Measurements from ENCODE around the gene PFDN1.
"Not testable (repeated sequence)": the region's sequence is repeated elsewhere in the genome, so short reads cannot be mapped to it uniquely, and the experiment has no call there.

Gene PFDN1

GRCh38 chr5:140302786-140303639, at the start of gene PFDN1:
TSS of gene PFDN1 (minus strand) at chr5:140303101. CDS start at chr5:140303073, 28 bp downstream.
- peak; percentile 95 to 98 for DNase-seq

- peak; percentile 36 to 77 for DNase-seq
These were observed 48.9 kb upstream of the PFDN1 start for GRCh38 chr5:140351609-140352334.

- DNase-seq, result no peak
These were observed 46.3 kb upstream of the PFDN1 start for GRCh38 chr5:140349244-140349643.

GRCh38 chr5:140348104-140348503, 45.2 kb upstream of the PFDN1 start:
- no peak for DNase-seq

GRCh38 chr5:140347360-140347759, 44.5 kb upstream of the PFDN1 start:
- no peak for DNase-seq

GRCh38 chr5:140346348-140347221, 43.7 kb upstream of the PFDN1 start, which contains the start of gene HBEGF:
TSS of gene HBEGF (minus strand) at chr5:140346603. CDS start at chr5:140346328, 275 bp downstream.
- DNase-seq, result peak; percentile 69 to 83

- peak; percentile 25 to 56 for DNase-seq
These were observed 43.0 kb upstream of the PFDN1 start for GRCh38 chr5:140345919-140346347.

- DNase-seq, result peak in 1 of 2 experiments; percentile 28
These were observed 42.0 kb upstream of the PFDN1 start for GRCh38 chr5:140344683-140345423.

GRCh38 chr5:140343849-140344248, 40.9 kb upstream of the PFDN1 start:
- not testable (repeated sequence) for DNase-seq

- DNase-seq, result no peak
These were observed 40.0 kb upstream of the PFDN1 start for GRCh38 chr5:140342896-140343295.

GRCh38 chr5:140342287-140342686, 39.4 kb upstream of the PFDN1 start:
- no peak for DNase-seq

- no peak for DNase-seq
These were observed 38.7 kb upstream of the PFDN1 start for GRCh38 chr5:140341591-140341990.

GRCh38 chr5:140340605-140341121, 37.8 kb upstream of the PFDN1 start:
- DNase-seq, result no peak

- no peak for DNase-seq
These were observed 36.7 kb upstream of the PFDN1 start for GRCh38 chr5:140339636-140340035.

- no peak for DNase-seq
These were observed 36.0 kb upstream of the PFDN1 start for GRCh38 chr5:140338908-140339307.

GRCh38 chr5:140338336-140338735, 35.4 kb upstream of the PFDN1 start:
- no peak for DNase-seq

GRCh38 chr5:140337880-140338279, 35.0 kb upstream of the PFDN1 start:
- DNase-seq, result no peak

- no peak for DNase-seq
These were observed 33.5 kb upstream of the PFDN1 start for GRCh38 chr5:140336388-140336787.

- DNase-seq, result no peak
These were observed 28.7 kb upstream of the PFDN1 start for GRCh38 chr5:140331638-140332037.

- no peak for DNase-seq
These were observed 27.0 kb upstream of the PFDN1 start for GRCh38 chr5:140329739-140330481.

Measured in SW 1271 (cell line).